Testis (tissue), 3 donors: ENCODE results near the gene DRAXIN. TPM values are rescaled to one million over a fixed set of nuclear protein-coding genes. Genes with fewer than 3 reads are reported as not detected.

Experiments used
- DNase-seq: peaks from one replicate; pipeline ENCODE4 v3.0.0-alpha.2; 2019
- H3K27ac ChIP-seq, 2 donors: fragments of 200-600 bp; sonication (generic); one replicate each; pipeline ENCODE4 v1.5.1; 2019
- H3K27me3 ChIP-seq: fragments of 200-600 bp; sonication (generic); one replicate; pipeline ENCODE4 v1.5.1; 2019
- H3K36me3 ChIP-seq: fragments of 200-600 bp; sonication (generic); one replicate; pipeline ENCODE4 v1.5.1; 2017; ENCODE audit warnings: low read depth; ENCODE audit errors: missing control alignments
- H3K4me1 ChIP-seq: fragments of 200-600 bp; sonication (generic); one replicate; pipeline ENCODE4 v1.5.1; 2019
- H3K4me3 ChIP-seq, 2 donors: fragments of 200-600 bp; sonication (generic); one replicate each; pipeline ENCODE4 v1.5.1; 2017 to 2019
- H3K9me3 ChIP-seq: fragments of 200-600 bp; sonication (generic); one replicate; pipeline ENCODE4 v1.5.1; 2017
- POLR2A ChIP-seq: fragments of 450-650 bp; IDR thresholded peaks from one replicate; pipeline ENCODE4 v1.6.1; 2017; ENCODE audit warnings: antibody characterized with exemption, mild to moderate bottlenecking, moderate library complexity
- WGBS, 2 donors: methylation state at CpG; one replicate each; pipeline ENCODE4 v1.1.5; 2018; 5-methylcytosine and 5-hydroxymethylcytosine counted together
- intact Hi-C: fragments of 100-400 bp; cut with DNase I; formaldehyde crosslinking; loops from one replicate; pipeline ENCODE4 v1.15.1; 2023; ENCODE audit warnings: low total_unique reads
- polyA plus RNA-seq: library from polyadenylated mRNA; stranded (reverse); fragments of 350-450 nt; fragmentation: Illumina TruSeq; extraction: RNeasy Lipid Tissue Mini Kit (QIAGEN cat#74804); gene quantifications from one replicate; pipeline ENCODE4 v1.2.3, GENCODE V29; 2014; ENCODE audit warnings: low read depth, low replicate concordance; ENCODE audit not compliant: insufficient read depth
- total RNA-seq, 2 donors: library from RNA; depleted of rRNA; stranded (reverse); fragments of >200 nt; gene quantifications; one replicate each; pipeline ENCODE4 v1.2.3, GENCODE V29; 2016
- TF ChIP-seq, protein P1 (sequence below), 3 experiments: fragments of 450-650 bp in 2 of 3; fragments of 200-600 bp in 1 of 3; sonication (generic) in 1 of 3; IDR thresholded peaks; one replicate each; pipeline ENCODE4 v1.5.1; 2016 to 2019; ENCODE audit warnings: antibody characterized with exemption in 3 of 3, mild to moderate bottlenecking in 2 of 3, moderate library complexity in 1 of 3

The DRAXIN gene
- total and polyA plus RNA-seq, 3 donors from 2014 or later, result 0.53 to 0.93 (median 0.79) TPM

- Histone ChIP-seq H3K4me3 (peak within 1 kb of the TSS; percentile 78 to 85), H3K4me1 (peaks cover 13% of the 10 kb centered on the region), H3K9me3 (no peaks in the 10 kb centered on the region), H3K36me3 (no peaks in the 10 kb centered on the region), H3K27me3 (no peaks in the 10 kb centered on the region), H3K27ac (peak within 1 kb of the TSS; percentile 87)
- intact Hi-C loops, result no loop called here
- peak; percentile 92 for DNase-seq
- WGBS, 2 donors, result 1 to 3% methylated on average over 28 to 71 of the region's 71 CpGs
- TF ChIP-seq, protein P1, sequence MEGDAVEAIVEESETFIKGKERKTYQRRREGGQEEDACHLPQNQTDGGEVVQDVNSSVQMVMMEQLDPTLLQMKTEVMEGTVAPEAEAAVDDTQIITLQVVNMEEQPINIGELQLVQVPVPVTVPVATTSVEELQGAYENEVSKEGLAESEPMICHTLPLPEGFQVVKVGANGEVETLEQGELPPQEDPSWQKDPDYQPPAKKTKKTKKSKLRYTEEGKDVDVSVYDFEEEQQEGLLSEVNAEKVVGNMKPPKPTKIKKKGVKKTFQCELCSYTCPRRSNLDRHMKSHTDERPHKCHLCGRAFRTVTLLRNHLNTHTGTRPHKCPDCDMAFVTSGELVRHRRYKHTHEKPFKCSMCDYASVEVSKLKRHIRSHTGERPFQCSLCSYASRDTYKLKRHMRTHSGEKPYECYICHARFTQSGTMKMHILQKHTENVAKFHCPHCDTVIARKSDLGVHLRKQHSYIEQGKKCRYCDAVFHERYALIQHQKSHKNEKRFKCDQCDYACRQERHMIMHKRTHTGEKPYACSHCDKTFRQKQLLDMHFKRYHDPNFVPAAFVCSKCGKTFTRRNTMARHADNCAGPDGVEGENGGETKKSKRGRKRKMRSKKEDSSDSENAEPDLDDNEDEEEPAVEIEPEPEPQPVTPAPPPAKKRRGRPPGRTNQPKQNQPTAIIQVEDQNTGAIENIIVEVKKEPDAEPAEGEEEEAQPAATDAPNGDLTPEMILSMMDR (IDR thresholded peaks at IDR 0.05), result no peak
- TF ChIP-seq POLR2A, result no peak
Observed at GRCh38 chr1:11681071-11681771, 10.3 kb upstream of the DRAXIN start, which contains the start of gene MAD2L2. Gene MAD2L2, minus strand, starts transcription at chr1:11681148. Its CDS starts 547 bp downstream, at chr1:11680601.

DNA sequence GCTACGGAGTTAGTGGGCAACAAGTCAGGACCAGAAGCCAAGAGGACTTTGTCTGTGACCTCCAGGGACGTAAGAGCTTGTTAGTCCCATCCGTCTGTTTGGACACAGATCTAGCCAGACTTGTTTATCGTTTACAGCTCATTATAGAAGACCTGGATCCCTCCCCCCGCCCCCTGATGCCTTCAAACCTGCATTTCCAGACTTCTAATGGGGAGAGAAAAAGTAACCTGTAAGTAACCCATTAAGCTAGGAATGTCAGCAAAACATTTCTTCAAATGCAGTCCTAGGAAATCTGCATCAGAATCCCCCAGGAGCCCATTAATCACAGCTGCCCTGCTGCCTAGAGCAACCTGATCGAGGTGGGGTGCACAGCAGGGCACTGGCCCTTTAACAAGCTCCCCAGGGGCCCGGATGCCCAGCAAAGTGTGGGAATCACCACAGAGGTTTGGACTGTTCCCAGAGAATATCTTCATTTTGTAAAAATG is 9.2 kb upstream of the DRAXIN start:
- TF ChIP-seq, protein P1 (IDR thresholded peaks at IDR 0.05), result no peak
- TF ChIP-seq POLR2A, result no peak
- H3K4me3 ChIP-seq, result no peak overlapping the region
- DNase-seq, result no peak
- H3K36me3 ChIP-seq, result no peaks in the 10 kb centered on the region
- H3K27me3 ChIP-seq, result no peaks in the 10 kb centered on the region
- WGBS, 2 donors, result 28 to 31% methylated on average over 7 of the region's 7 CpGs
- peaks cover 13% of the 10 kb centered on the region for H3K4me1 ChIP-seq
- intact Hi-C loops, result no loop called here
- H3K9me3 ChIP-seq, result no peaks in the 10 kb centered on the region
- H3K27ac ChIP-seq, result peak overlapping the region; percentile 87

- no peak for TF ChIP-seq POLR2A
- TF ChIP-seq, protein P1 (IDR thresholded peaks at IDR 0.05), result no peak
- intact Hi-C loops, result no loop called here
- Histone ChIP-seq H3K9me3 (no peaks in the 10 kb centered on the region), H3K4me3 (no peak overlapping the region), H3K4me1 (peaks cover 13% of the 10 kb centered on the region), H3K36me3 (no peaks in the 10 kb centered on the region), H3K27ac (no peak overlapping the region), H3K27me3 (no peaks in the 10 kb centered on the region)
- DNase-seq, result no peak
- WGBS, 2 donors, result 40 to 75% methylated on average over 1 of the region's 1 CpG
Observed at GRCh38 chr1:11682799-11683198, 8.7 kb upstream of the DRAXIN start.

DNA sequence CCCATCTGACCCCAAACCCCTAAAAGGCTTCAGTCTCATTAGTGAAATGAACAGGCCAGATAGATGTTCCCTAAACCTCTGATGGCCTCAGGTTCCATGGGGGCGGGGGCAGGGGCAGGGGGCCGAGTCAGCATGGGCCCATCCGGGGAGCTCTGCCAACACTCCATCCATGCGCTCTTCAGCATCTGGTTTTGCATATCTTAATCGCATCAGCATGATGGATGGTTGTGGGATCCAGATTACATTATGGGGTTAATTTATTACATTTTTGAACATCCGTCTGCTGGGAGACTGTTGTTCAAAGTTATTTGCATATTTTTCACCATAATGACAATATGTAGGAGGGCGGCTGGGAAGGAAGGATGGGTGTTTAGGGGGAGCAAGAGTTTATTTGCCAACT is 7.4 kb upstream of the DRAXIN start:
- Histone ChIP-seq H3K27ac (no peak overlapping the region), H3K27me3 (no peaks in the 10 kb centered on the region), H3K4me1 (peaks cover 13% of the 10 kb centered on the region), H3K36me3 (no peaks in the 10 kb centered on the region), H3K9me3 (no peaks in the 10 kb centered on the region), H3K4me3 (no peak overlapping the region)
- no peak for DNase-seq
- TF ChIP-seq POLR2A, result no peak
- WGBS, 2 donors, result 71 to 79% methylated on average over 7 of the region's 7 CpGs
- intact Hi-C loops, result no loop called here

- Histone ChIP-seq H3K36me3 (no peaks in the 10 kb centered on the region), H3K9me3 (no peaks in the 10 kb centered on the region), H3K27me3 (no peaks in the 10 kb centered on the region), H3K4me1 (peaks cover 10% of the 10 kb centered on the region), H3K4me3 (no peak overlapping the region), H3K27ac (no peak overlapping the region)
- TF ChIP-seq, protein P1 (IDR thresholded peaks at IDR 0.05), result no peak
- TF ChIP-seq POLR2A, result no peak
- intact Hi-C loops, result no loop called here
- DNase-seq, result no peak
- 86 to 90% methylated on average over 7 of the region's 7 CpGs for WGBS, 2 donors
Observed at GRCh38 chr1:11685210-11685752, 6.2 kb upstream of the DRAXIN start.
